ENCODE measurements around the gene GJA5.
"Not testable (repeated sequence)": the region's sequence is repeated elsewhere in the genome, so short reads cannot be mapped to it uniquely, and the experiment has no call there.

GJA5 gene

DNA sequence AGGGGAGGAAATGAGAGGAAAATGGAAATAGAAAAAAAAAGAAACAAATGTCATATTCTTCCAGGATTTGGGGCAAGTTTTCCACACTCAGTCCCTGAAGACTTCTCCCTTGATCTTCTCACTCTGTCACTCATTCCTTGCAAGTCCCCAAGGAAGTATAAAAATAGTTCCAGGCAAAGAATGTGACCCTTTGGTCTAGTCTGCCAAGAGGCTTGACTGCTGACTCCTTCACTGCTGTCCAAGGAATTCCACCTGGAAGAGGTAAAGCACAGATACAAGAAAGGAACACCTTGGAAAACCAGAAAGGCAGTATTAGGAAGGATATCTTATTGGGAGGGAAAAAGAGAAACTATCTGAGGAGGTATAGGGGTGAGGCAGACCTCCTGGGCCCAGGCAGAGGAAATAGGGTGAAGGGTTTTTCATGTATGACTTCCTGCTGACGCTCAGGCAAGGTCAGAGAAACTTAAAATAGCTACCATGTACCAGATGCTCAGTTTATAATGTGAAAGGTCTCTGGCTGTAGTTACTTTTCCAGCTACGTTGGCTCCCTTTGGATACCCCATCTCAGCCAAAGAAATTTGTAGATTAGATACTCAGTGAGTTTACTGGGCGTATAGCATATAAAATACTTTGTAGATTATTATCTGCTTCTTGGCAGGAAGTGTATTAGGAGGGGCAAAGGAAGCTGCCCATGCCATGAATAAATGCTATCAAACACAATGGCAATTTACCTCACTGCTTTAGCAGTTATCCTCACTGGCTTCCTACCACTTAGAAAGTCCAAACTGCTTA, 2.0 kb upstream of the GJA5 start:
- DNase-seq: no peak

DNA sequence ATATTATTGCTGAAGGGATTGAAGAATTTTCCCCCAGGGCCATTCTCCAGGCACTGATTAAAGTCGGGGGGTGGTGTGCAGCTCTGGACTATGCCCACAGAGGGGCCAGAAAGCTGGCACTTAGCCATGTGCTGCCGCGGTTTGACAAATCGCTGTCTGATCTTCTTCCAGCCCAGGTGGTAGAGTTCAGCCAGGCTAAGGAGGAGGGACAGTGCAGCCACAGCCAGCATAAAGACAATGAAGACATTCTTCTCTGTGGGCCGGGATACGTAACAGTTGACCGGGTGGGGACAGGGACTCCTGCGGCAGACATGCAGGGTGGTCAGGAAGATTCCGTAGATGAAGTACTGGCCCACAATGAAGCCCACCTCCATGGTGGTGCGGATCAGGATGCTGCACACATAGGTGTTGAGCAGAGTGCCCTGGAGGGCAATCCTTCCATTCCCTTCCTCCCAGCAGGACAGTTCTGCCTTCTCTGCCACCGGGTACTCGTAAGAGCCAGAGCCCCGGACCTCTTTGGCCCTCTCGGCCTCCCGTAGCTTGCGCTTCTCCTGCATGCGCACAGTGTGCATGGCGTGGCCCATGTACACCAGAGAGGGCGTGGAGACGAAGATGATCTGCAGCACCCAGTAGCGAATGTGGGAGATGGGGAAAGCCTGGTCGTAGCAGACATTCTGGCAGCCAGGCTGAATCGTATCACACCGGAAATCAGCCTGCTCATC, 1.9 kb downstream of the GJA5 start:
- no peak for DNase-seq

DNA sequence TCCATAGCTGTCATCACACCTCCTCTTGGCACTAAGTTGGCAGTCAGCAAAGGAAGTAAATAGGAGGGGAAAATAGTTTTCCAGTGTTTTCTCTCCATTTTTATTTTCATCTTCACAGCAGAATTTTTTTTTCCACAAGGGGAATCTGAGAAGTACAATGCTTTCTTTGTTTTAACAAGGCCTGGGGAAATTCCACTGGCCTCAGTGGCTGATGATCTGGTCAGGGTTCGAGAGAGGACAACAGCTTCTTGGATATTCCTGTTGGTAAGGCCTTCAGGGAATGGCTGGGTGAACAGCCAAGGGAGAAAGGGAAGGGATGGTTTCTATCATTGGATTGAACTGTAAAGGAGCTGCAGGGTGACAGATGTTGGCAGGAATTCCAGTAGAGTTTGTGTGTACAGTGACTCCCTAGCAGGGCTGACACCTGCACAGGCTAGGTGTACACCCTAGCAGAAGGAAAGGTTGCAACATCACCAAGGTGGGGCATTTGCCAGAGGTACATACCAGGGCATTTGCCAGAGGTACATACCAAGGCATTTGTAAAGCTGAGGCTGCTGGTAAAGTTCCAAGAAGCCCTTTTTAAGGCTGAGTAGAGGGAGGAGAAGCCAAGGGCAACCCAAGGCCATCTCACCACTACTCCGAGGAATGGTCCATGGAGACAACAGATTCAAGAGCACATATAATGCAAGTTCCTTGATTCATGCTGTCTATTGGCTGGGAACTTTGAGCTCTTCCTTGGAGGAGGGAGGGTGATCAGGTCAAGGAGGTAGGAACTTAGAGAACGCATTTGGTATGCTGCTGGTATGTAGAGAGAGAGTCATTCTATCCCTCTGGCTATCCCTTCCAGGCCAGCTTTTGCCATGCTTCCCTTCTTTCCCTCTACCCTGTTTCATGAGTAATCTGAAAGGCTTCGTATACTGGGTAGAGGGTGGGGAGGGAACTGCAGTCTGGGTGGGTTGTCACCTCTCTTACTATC, 3.1 kb downstream of the GJA5 start:
- DNase-seq: no peak

DNA sequence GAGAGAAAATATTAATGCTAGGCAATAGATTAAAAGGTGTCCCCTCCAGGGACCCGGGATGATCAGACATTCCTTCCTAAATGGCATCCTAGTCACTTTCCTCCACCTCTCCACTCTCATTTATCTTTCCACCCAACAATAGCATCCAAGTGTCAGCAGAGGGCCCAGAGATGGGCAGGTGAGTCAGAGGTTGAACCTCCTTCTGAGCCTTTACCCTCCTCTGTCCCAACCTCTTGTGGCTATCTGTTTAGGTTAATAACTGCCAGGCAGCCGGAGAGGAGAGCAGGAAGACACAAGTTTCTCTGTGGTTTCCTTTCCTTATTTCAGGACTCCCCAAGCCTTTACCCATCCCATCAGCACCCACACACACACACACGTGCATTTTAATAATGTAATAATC, 4.1 kb downstream of the GJA5 start:
- no peak for DNase-seq

DNA sequence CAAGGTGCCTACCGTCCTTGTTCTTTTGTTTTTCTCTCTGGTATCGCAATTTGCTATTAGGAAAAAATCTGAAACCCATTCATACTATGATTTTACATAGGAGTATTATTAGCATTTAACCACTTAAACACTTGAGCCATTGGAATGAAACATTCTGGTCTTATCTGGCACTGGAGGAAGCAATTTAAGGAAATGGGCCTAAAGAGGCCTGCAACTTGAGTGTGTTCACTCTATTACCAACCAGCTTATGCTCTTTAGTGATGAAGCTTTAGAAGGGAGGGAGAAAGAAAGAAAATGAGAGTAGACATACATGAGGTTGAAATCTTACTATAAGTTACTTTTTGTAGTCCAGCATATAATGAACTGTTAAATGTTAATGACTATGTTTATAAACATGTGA, 5.7 kb downstream of the GJA5 start:
- DNase-seq: no peak

DNA sequence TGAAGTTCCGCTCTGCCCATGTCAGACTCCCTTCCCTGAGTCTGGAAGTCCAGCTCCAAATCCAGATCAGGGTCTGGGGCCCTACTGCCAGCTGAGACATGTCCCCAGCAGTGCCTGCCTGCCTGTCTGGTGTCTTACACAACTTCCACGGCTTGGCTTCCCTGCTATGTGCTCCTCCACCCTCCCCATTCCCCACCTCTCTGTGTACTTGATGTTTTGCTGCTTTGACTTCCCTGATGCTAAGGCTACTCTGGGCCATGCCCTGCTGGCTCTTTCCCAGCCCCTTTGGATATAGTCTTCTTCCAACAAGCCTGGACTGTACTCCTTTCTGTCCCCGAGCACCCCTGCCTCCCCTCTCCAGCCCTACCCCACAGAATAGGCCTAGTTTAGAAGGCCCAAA, 7.3 kb downstream of the GJA5 start:
- no peak for DNase-seq

DNA sequence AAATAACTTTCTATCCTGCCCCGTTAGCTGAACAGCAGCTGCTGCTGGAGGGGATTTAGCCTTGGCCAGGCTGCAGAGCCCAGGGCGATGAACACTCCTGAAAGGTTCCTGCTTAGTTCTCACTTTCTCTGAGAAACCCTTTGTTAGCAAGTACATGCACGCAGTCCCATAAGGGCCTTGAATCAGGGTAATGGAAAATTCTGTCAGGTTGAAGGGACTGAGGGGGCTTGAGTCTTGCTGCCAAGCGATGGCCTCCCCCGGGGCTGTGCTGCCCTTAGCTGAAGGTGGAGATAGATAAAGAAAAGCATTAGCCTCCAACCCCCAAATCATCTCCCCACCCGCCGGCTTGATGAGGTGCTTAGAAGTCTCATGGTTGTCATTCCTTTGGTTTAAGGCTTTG, 7.9 kb downstream of the GJA5 start:
- no peak for DNase-seq

DNA sequence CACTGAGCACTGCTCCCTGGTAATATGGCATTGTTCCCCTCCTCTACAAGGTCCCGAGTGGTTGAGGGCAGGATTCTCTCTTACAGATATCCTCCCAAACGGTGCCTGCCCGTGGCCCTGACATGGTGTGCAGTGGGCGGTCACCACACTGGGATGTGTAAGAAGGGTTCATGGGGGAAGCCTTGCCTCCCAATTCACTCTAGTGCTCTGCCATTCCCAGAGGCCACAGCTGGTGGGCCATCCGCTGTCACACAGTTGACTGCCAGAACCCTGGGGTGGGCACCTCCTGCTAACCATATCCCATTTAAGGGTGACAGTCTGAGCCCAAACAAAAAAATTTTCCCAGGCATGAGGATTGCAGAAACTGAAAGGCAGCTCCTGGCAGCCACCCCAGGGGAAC, 9.1 kb downstream of the GJA5 start:
- no peak for DNase-seq

DNA sequence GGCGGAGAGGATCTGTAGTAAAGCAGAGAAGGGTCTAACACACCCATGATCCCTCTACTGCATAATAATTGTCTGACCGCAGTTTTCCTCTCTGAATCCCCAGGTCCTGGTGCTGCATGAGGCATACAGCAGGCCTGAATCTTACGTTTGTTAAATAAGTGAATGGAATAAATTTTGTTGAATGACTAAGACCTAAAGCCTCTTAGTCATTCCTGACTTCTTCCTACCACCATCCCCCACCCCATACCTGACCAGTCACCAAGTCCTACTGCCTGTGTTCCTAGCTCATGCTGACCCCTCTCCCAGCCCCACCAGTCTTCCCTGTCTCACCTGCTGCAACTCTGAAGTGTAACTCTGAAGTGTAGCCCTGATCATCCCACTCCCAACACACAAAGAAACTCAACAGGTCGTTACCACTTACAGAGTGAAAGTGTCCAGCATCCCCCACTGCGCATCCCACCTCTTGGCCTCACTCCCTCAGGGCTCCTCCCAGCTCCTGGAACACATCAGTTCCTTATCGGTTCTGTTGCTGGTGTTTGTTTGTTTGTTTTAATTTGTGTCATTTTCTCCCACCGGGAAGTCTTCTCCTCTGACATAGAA, 9.7 kb downstream of the GJA5 start:
- DNase-seq: no peak

DNA sequence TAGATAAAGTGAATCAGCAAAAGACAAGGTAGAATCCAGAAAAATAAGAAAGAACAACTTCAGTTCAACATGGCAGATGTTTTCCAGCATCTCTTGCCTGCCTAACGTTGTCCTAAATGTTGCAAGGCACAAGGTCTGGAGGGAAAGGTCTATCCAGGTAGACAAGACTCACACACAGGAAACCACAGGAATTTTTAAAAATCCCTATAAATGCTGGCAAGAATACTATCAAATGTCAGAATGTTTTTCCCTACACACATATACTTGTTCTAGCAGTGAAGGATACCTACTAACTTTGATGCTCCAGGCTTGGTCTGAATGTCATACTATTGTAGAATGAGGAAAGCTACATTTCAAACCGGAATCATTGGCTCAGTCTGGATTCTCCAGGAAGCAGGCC, 10.6 kb downstream of the GJA5 start:
- DNase-seq: no peak

DNA sequence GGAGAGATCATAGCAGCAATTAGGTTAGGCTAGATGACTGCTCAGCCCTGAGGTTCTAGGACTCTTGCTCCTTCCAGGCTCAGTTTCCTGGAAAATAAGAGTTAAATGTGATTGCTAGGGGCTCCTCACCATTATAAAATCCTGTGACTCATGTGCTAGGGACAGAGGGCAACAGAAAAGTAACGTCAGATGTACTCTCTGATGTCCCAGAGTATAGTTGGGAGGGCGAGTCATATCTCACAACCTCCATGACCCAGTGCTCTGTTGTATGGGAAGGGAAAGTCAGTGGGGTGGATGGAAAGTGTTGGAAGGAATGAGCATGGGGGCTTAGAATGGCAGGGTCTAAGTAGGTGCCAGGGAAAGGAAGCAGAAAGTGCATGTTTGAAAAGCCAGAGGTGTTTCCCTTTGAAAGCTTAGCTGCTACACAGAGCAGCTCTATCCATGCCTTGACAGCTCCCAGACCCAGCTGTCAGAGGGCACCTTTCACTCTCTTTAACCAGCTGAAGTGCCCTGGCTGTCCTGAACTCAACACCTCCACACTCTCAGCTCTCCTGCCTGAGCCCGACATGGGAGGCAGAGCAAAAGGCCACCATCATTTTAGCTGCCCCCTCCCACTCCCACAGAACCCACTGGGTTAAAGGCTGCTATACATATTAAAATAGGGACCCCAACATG, 11.6 kb downstream of the GJA5 start:
- DNase-seq: no peak

DNA sequence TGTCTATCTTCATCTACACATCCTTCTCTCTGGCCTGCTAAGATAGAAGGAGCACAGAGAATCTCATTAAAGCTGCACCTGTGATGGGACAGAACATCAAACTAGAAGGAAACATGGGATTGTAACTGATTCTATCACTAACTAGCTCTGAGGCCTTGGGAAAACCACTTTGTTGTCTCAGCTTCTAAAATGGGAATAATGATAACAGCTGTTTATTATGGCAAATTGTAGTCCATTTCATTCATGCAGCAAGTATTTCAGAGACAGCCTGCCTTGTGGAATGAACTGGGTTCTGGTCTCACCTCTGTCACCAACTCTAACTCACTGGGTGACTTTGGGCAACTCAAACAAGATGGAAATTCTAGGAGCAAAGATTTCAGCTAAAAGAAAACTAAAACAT, 12.4 kb downstream of the GJA5 start:
- no peak for DNase-seq

DNA sequence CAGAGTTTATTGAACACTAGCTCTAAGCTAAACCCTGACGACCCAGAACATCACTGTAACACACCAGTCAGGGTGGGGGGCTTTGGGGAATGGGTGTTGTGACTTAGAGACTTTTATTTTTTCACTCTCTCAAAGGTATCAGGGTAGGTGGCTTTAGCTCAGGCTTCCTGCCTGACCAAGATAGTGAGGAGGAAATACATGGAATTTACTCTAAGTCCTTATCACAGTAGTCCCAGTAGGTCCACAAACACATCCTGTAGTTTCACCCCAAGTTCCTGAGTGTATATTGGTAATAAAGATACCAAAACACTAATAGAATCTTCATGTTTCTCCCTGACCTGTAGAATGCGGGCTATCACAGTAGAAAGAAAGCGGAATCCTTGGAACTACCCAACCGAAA, 15.1 kb downstream of the GJA5 start:
- DNase-seq: no peak

DNA sequence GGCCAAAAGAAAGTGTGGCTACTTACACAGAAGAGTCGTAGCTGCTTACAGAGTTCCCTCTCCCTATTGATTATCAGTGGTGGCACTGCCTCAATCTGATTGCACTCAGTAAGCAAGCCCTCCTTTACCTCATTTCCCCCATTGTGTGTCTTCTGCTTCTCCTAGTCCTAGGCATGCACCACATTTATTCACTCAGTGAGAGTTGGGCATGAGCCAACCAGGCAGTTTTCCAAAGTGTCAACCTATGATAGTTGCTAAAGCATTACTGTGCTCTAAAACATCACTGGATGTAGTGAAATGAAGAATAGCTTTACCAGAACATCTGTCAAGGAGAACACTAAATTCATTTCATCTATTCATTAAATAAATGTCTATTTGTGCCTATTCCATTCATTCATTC, 19.3 kb downstream of the GJA5 start:
- DNase-seq: no peak

DNA sequence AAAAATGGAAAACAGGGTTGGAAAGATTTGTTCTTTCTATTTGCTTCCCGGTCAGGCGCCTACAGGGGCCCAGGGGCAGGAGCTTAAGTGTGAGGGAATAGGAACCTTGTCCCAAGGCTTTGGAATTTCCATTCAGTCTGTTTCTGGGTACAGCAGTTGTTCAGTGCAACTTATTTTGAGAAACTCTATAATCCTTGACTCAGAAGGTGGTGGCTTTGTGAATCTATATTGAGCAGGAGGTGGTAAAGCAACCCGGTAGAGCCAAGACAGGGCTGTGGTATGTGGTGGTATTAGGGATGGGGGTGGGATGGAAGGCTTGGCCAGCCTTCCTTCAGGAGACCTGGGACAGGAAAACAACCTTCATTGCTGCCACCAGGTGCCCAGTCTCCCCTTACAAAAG, 20.0 kb downstream of the GJA5 start:
- DNase-seq: no peak

DNA sequence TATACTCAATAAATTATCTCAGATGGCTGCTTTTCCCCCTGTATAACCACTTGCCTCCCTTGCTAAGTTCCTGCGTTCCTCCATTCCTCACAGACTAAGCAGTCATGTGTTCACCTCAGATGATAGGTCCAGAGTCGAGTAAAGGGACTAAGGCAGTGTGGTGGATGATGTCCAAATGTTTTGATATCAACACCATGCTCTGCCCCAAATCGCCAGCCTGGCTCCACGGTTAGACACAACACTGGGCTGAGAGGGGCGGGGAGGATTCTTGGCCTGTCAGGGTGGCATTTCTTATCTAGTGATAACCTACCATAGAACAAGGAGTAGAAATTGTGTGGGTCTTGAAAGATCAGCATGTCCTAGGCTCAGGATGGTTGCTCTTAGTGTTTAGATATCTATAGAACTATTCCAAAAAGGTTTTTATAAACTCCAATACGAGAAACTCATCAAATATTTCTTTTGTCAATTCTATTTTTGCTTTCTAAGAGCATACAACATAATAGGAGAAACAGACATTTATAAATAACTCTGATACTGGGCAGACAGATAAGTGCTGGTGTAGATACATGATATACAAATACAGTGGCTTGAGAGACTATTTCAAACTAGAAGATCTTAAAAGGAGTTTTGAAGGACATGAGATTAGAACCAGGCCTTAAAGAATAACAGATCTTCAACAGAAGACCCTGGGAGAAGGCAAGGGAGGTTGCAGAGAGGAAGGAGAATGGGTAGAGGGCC, 21.5 kb downstream of the GJA5 start:
- no peak for DNase-seq

DNA sequence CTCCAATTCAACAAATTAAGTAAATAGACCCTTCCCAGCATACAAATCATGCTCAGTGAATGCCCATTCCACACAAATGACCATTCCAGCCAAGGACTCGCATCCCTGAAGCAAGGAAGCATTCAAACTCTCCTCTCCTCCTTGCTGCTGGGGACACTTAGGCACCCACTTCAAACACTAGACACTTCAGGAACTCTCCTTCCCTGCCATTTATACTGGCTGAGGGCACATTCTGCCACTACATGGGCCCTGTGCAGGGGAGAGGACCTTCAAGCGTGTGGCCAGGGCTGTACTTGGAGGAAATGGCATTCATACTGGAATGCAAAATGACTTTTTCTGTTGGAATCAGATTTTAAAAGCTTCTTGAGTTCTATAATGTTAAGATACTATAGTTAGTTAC, 22.3 kb downstream of the GJA5 start:
- no peak for DNase-seq

DNA sequence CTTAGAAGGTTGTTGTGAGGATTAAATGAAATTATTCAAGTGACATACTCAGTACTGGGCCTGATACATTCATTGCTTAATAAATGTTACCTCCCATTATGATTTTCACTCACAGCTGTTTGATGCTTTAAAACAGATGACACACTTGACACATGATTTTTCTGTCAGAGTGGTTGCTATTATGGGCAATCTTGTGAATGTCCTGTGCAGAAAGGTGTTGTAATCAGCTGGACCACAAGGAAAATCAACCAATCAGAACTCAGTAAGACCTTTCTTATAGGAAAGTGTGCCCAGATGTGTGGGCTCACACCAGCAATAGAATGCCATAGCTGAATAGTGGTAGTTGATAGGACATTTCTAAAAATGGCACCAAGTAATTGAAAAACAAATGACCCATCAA, 23.5 kb downstream of the GJA5 start:
- no peak for DNase-seq

DNA sequence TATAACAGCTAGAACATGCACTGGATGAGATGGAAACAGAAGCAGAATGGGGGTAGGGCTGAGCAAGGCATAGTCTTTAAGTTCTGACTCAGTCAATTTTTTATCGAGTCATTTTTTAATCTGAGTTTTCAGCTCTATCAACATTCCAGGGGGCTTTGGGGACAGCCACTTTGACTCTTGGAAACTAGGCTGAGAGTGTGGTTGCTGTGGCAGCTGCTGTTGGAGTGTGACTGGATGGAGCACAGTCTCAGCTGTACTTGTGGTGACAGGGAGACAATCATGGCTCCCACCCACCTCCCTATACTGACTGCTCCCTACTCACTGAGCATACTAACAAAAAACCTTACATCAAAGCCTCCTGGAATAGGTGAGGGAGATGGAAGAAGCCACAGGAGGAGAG, 25.0 kb downstream of the GJA5 start:
- DNase-seq: no peak

DNA sequence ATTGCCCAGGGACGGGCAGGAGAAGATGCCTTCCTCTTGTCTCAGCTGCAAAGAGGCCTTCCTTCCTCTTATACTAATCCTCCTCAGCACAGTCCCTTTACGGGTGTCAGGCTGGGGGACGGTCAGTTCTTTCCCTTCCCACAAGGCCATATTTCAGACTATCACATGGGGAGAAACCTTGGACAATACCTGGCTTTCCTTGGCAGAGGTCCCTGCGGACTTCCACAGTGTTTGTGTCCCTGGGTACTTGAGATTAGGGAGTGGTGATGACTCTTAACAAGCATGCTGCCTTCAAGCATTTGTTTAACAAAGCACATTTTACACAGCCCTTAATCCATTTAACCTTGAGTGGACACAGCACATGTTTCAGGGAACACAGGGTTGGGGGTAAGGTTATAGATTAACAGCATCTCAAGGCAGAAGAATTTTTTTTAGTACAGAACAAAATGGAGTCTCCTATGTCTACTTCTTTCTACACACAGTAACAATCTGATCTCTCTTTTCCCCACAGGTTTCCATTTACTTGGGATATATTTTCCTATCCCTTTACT, 26.0 kb downstream of the GJA5 start:
- not testable (repeated sequence) for DNase-seq

DNA sequence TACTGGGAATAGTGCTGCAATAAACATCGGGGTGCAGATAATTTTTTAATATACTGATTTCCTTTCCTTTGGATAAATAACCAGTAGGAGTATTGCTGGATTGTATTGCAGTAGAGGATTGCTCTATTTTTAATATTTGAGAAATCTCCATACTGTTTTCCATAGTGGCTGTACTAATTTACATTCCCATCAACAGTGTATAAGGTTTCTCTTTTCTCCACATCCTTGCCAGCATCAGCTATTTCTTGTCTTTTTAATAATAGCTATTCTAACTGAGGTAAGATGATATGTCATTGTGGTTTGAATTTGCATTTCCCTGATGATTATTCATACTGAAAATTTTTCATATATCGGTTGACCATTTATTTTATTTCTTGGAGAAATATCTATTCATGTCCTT, 31.1 kb downstream of the GJA5 start:
- DNase-seq: no peak

DNA sequence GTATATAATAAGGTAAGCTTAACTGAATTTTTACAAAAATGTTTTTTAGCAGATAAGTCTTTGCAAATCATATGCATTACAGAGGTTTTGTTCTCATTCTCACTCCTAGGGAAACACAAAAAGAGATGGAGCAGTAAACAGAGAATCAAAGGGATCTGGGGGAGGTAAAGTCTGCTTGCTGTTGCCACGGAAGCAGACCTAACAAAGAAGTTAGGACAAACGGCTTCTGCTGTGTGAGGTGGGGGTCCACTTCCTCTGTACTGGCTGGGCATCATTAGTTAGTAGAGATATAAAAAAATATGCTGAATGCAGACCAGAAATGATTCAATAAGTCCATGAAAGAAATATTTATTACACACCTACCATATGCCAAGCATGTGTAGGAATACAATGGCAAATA, 34.2 kb downstream of the GJA5 start:
- no peak for DNase-seq
